ENCODE data around the gene BICDL2. TPM values are rescaled to one million over a fixed set of nuclear protein-coding genes. Genes with fewer than 3 reads are reported as not detected.

Gene BICDL2
- total RNA-seq, 4 donors from 2014 or later: 0.19 to 0.42 TPM; not detected in 2

GRCh38 chr16:3012828-3013420 lies 23.8 kb downstream of the BICDL2 start, which contains the start of gene CLDN9:
Gene CLDN9, plus strand, starts transcription at chr16:3012923. Its CDS starts 440 bp downstream, at chr16:3013363.
- Histone ChIP-seq H3K4me3 (no peak within 1 kb of the TSS), H3K4me1 (peaks cover 1 to 7% (median 4%) of the 10 kb centered on the region in 4 donors), H3K9me3 (no peaks in the 10 kb centered on the region), H3K27me3 (peaks cover 0 to 85% (median 31%) of the 10 kb centered on the region in 4 donors), H3K27ac (replicated peaks in 1 of 4) (no peak within 1 kb of the TSS), H3K36me3 (no peaks in the 10 kb centered on the region)
- 57% methylated on average over 18 of the region's 27 CpGs for WGBS
- TF ChIP-seq POLR2AphosphoS5 (IDR thresholded peaks at IDR 0.05) (no peak), POLR2A (IDR thresholded peaks at IDR 0.05; ENCODE audit: low read depth) (no peak), EP300 (IDR thresholded peaks at IDR 0.05) (no peak), CTCF (IDR thresholded peaks at IDR 0.05) (no peak)
- no peak for DNase-seq (ENCODE audit: extremely low spot score)
- intact Hi-C loops (cut with DNase I): no loop called here

- 23% methylated on average over 13 of the region's 19 CpGs for WGBS
- peaks cover 0 to 85% (median 24%) of the 10 kb centered on the region in 4 donors for H3K27me3 ChIP-seq
- no peak for DNase-seq (ENCODE audit: extremely low spot score)
- no peaks in the 10 kb centered on the region for H3K36me3 ChIP-seq
- intact Hi-C loops (cut with DNase I): no loop called here
- H3K4me1 ChIP-seq: peaks cover 0 to 4% (median 0%) of the 10 kb centered on the region in 4 donors
- no peak for TF ChIP-seq EP300 (IDR thresholded peaks at IDR 0.05)
- TF ChIP-seq POLR2AphosphoS5 (IDR thresholded peaks at IDR 0.05): no peak
- no peak for TF ChIP-seq POLR2A (IDR thresholded peaks at IDR 0.05; ENCODE audit: low read depth)
- TF ChIP-seq CTCF (IDR thresholded peaks at IDR 0.05): no peak
- H3K9me3 ChIP-seq: no peaks in the 10 kb centered on the region
- no peak overlapping the region for H3K4me3 ChIP-seq
- H3K27ac ChIP-seq (replicated peaks in 1 of 4): no peak overlapping the region
Measured at GRCh38 chr16:3012246-3012645, 24.5 kb downstream of the BICDL2 start.

GRCh38 chr16:3010510-3010909 lies 26.2 kb downstream of the BICDL2 start:
- intact Hi-C loops (cut with DNase I): no loop called here
- Histone ChIP-seq H3K27me3 (peaks cover 0 to 96% (median 21%) of the 10 kb centered on the region in 4 donors), H3K4me3 (no peak overlapping the region), H3K36me3 (no peaks in the 10 kb centered on the region), H3K4me1 (peaks cover 0 to 4% (median 0%) of the 10 kb centered on the region in 4 donors), H3K9me3 (no peaks in the 10 kb centered on the region), H3K27ac (replicated peaks in 1 of 4) (no peak overlapping the region)
- WGBS: 92% methylated on average over 8 of the region's 8 CpGs
- TF ChIP-seq EP300 (IDR thresholded peaks at IDR 0.05): no peak
- no peak for TF ChIP-seq POLR2AphosphoS5 (IDR thresholded peaks at IDR 0.05)
- TF ChIP-seq POLR2A (IDR thresholded peaks at IDR 0.05; ENCODE audit: low read depth): no peak
- no peak for TF ChIP-seq CTCF (IDR thresholded peaks at IDR 0.05)
- no peak for DNase-seq (ENCODE audit: extremely low spot score)

GRCh38 chr16:3009568-3010390 lies 27.0 kb downstream of the BICDL2 start:
- H3K27me3 ChIP-seq: peaks cover 0 to 97% (median 22%) of the 10 kb centered on the region in 4 donors

More at GRCh38 chr16:3009568-3010390, 27.0 kb downstream of the BICDL2 start:
- intact Hi-C loops (cut with DNase I): no loop called here
- Histone ChIP-seq H3K27ac (replicated peaks in 1 of 4) (no peak overlapping the region), H3K4me1 (peaks cover 3 to 10% (median 4%) of the 10 kb centered on the region in 4 donors), H3K9me3 (no peaks in the 10 kb centered on the region), H3K36me3 (no peaks in the 10 kb centered on the region), H3K4me3 (no peak overlapping the region)
- WGBS: 56% methylated on average over 21 of the region's 21 CpGs
- DNase-seq (ENCODE audit: extremely low spot score): no peak
- TF ChIP-seq POLR2AphosphoS5 (IDR thresholded peaks at IDR 0.05) (no peak), EP300 (IDR thresholded peaks at IDR 0.05) (no peak), CTCF (IDR thresholded peaks at IDR 0.05) (no peak), POLR2A (IDR thresholded peaks at IDR 0.05; ENCODE audit: low read depth) (no peak)

Data from esophagus muscularis mucosa (tissue), 4 donors.